ENCODE measurements around the gene CCDC33. TPM values are rescaled to one million over a fixed set of nuclear protein-coding genes. Genes with fewer than 3 reads are reported as not detected.

The CCDC33 gene
- total and polyA plus RNA-seq, 8 donors: 0.58 to 9.4 (median 0.73) TPM; not detected in 5

DNA sequence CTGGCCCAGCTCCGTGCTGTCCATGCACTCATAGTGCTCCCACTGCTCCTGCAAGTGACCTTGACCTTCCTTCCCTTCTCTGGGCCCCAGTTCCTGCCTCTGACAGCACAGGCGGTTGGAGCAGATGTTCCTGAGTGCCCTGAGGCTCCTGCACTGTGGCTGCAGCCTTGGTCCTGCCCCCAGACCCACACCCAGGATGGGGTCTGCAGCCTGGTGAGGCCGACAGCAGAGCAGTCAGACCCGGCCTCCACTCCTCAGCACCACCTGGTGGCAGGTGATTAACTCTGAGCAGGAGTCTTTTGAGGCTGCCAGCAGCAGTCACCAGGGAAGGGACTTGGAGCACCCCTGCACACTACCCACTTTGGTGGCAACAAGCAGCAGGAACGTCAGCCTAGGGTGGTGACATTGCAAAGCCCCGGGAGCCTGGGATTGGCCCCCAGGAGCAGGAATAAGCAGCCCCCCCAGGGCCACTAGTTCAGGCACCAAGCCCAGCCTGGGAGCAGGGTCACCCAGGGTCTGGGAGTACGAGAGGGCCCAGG is 66.8 kb downstream of the CCDC33 start:
- Histone ChIP-seq H3K9me3 (no peaks in the 10 kb centered on the region), H3K4me3 (no peak overlapping the region), H3K27me3 (peaks cover 0 to 89% (median 14%) of the 10 kb centered on the region in 3 donors), H3K36me3 (no peaks in the 10 kb centered on the region), H3K27ac (no peak overlapping the region), H3K4me1 (no peaks in the 10 kb centered on the region)
- intact Hi-C loops (cut with DNase I; ENCODE audit: low total_unique reads): no loop called here
- WGBS, 5 donors: 16 to 31% (median 19%) methylated on average over 3 to 7 of the region's 7 CpGs
- DNase-seq: peak; percentile 46 to 68
- TF ChIP-seq, protein P1, sequence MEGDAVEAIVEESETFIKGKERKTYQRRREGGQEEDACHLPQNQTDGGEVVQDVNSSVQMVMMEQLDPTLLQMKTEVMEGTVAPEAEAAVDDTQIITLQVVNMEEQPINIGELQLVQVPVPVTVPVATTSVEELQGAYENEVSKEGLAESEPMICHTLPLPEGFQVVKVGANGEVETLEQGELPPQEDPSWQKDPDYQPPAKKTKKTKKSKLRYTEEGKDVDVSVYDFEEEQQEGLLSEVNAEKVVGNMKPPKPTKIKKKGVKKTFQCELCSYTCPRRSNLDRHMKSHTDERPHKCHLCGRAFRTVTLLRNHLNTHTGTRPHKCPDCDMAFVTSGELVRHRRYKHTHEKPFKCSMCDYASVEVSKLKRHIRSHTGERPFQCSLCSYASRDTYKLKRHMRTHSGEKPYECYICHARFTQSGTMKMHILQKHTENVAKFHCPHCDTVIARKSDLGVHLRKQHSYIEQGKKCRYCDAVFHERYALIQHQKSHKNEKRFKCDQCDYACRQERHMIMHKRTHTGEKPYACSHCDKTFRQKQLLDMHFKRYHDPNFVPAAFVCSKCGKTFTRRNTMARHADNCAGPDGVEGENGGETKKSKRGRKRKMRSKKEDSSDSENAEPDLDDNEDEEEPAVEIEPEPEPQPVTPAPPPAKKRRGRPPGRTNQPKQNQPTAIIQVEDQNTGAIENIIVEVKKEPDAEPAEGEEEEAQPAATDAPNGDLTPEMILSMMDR (IDR thresholded peaks at IDR 0.05): peak in 5 of 7 experiments; percentile 27 to 60 (median 46)
- no peak for TF ChIP-seq POLR2A (IDR thresholded peaks at IDR 0.05)

DNA sequence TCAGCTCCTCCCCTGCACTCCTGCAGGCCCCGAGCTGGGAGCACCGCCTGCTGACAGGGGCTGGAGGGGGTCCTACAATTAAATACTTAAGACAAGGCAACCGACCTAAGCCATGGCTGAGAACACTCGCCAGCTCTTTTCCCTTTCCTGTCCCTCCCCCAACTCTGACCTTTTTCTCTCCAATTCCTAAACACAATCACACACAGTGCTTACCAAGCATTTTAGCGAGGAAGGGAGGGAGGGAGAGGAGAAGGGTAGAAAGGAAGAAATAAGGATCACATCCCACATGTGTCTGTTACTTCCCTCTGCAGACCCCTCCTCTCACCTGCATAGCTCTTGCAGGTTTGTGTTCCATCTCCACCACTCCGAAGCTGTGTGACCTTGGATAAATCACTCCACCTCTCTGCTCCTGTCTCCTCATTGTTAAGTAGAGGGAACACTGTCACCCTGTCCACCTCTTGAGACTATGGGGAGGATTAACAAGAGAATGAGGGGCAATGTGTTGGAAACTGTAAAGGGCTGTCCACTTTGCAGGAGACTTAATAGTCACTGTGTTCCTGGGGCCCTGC is 67.7 kb downstream of the CCDC33 start:
- no peak for TF ChIP-seq POLR2AphosphoS5 (IDR thresholded peaks at IDR 0.05)
- TF ChIP-seq, protein P1 (IDR thresholded peaks at IDR 0.05): no peak
- no peak for TF ChIP-seq EP300 (IDR thresholded peaks at IDR 0.05)
- no peak for TF ChIP-seq POLR2A (IDR thresholded peaks at IDR 0.05)
- 32 to 56% (median 45%) methylated on average over 6 of the region's 6 CpGs for WGBS, 5 donors
- H3K27ac ChIP-seq: no peak overlapping the region
- no peak overlapping the region for H3K4me3 ChIP-seq
- no peaks in the 10 kb centered on the region for H3K9me3 ChIP-seq
- DNase-seq: no peak
- intact Hi-C loops (cut with DNase I; ENCODE audit: low total_unique reads): no loop called here
- H3K36me3 ChIP-seq: no peaks in the 10 kb centered on the region
- peaks cover 0 to 98% (median 20%) of the 10 kb centered on the region in 3 donors for H3K27me3 ChIP-seq
- no peaks in the 10 kb centered on the region for H3K4me1 ChIP-seq

DNA sequence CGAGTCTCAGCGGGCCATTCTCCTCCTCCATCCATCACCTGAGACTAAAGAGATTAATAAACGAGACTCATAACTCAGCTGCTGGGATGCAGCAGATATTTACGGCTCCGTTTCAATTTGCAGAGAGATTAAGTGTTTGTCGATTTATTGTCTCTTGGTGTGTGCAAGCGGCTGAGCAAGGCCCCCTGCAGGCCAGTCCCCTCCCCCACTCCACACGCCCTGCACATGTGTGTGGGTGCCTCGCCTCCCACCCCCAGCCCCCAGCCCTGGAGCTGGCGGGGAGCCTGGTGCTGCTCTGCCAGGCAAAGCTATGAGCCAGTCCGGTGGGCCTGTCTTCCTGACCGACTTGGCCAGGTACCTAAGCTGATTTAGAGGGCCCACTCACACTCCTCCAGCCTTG is 68.3 kb downstream of the CCDC33 start:
- intact Hi-C loops (cut with DNase I; ENCODE audit: low total_unique reads): no loop called here
- TF ChIP-seq, protein P1 (IDR thresholded peaks at IDR 0.05): no peak
- H3K4me3 ChIP-seq: no peak overlapping the region
- H3K4me1 ChIP-seq: no peaks in the 10 kb centered on the region
- 33 to 45% (median 37%) methylated on average over 12 of the region's 12 CpGs for WGBS, 5 donors
- no peaks in the 10 kb centered on the region for H3K36me3 ChIP-seq
- H3K27ac ChIP-seq: no peak overlapping the region
- DNase-seq: peak in 1 of 2 donors; percentile 53
- H3K27me3 ChIP-seq: peaks cover 0 to 98% (median 25%) of the 10 kb centered on the region in 3 donors
- H3K9me3 ChIP-seq: no peaks in the 10 kb centered on the region

DNA sequence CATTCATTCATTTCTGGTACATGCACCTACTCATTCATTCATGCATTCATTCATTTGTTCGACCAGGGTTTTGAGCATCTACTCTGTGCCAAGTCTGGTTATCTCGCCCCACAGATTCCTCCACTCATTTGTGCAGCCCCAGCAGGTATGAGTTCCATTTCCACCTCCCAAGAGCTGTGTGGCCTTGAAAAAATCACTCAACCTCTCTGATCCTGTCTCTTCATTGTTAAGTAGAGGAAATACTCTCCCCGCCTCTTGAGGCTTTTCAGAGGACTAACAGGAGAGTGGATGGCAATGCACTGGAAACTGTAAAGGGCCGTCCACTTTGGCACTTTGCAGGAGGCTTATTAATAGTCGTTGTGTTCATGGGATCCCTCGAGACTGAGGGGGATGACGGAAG is 69.6 kb downstream of the CCDC33 start:
- no peak for DNase-seq
- 75 to 84% (median 81%) methylated on average over 7 of the region's 7 CpGs for WGBS, 5 donors
- TF ChIP-seq, protein P1 (IDR thresholded peaks at IDR 0.05): no peak
- TF ChIP-seq EP300 (IDR thresholded peaks at IDR 0.05): no peak
- no peak for TF ChIP-seq POLR2AphosphoS5 (IDR thresholded peaks at IDR 0.05)
- TF ChIP-seq POLR2A (IDR thresholded peaks at IDR 0.05): no peak
- Histone ChIP-seq H3K36me3 (no peaks in the 10 kb centered on the region), H3K27ac (no peak overlapping the region), H3K4me3 (no peak overlapping the region), H3K4me1 (no peaks in the 10 kb centered on the region), H3K27me3 (peaks cover 0 to 97% (median 25%) of the 10 kb centered on the region in 3 donors), H3K9me3 (no peaks in the 10 kb centered on the region)
- intact Hi-C loops (cut with DNase I; ENCODE audit: low total_unique reads): loop anchor here (5.0 kb wide), 1 partner anchor 178 kb away; no protein-coding TSS in a partner anchor
